T1000 (cell line): ENCODE data around the gene IGSF8.
"Not testable (repeated sequence)": the region's sequence is repeated elsewhere in the genome, so short reads cannot be mapped to it uniquely, and the experiment has no call there.

Experiments
- DNase-seq: peaks from one replicate; lab custom pipeline; 2025; ENCODE audit warnings: mixed read lengths; lab: John Stamatoyannopoulos, UW

IGSF8 gene

DNA sequence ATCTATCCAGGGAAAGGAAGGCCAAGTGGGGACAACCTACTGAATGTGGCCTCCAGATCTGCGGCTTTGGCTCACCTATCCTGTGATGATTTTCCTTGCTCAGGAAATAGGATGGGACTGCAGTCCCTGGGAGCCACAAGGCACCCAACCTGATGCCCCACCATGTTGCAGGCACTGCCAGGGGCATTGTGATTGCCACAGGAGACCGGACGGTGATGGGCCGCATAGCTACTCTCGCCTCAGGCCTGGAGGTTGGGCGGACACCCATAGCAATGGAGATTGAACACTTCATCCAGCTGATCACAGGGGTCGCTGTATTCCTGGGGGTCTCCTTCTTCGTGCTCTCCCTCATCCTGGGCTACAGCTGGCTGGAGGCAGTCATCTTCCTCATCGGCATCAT, 29.0 kb upstream of the IGSF8 start:
- no peak for DNase-seq

DNA sequence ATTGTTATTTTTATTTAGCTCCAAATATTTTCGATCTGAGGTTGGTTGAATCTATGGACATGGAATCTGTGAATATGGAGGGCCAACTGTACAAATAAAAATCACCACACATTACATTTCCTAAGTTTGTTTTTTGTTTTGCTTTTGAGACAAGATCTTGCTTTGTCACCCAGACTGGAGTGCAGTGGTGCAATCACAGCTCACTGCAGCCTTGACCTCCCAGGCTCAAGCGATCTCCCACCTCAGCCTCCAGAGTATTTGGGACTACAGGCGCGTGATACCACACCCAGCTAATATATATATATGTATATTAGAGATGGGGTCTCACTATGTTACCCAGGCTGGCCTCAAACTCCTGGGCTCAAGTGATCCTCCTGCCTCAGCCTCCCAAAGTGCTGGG, 27.9 kb upstream of the IGSF8 start:
- not testable (repeated sequence) for DNase-seq

DNA sequence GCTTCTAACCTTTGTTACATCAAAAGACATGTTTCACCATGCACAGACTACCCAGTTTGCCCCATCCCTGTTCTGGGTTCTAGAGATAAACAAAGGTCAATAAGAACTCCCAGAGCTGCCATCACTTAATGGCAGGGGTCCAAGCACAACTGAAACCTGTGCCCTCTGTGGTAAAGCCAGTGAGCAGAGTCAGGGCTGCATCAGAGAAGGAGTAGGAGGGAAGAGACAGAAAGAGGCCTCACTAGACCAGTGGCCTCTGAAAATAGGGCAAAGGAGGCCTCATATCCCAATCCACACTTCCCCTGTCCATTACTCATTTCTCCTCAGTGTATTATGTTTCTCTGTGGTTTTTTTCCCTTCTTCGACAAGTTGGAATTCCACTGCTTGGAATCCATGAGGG, 27.3 kb upstream of the IGSF8 start:
- DNase-seq, result no peak

DNA sequence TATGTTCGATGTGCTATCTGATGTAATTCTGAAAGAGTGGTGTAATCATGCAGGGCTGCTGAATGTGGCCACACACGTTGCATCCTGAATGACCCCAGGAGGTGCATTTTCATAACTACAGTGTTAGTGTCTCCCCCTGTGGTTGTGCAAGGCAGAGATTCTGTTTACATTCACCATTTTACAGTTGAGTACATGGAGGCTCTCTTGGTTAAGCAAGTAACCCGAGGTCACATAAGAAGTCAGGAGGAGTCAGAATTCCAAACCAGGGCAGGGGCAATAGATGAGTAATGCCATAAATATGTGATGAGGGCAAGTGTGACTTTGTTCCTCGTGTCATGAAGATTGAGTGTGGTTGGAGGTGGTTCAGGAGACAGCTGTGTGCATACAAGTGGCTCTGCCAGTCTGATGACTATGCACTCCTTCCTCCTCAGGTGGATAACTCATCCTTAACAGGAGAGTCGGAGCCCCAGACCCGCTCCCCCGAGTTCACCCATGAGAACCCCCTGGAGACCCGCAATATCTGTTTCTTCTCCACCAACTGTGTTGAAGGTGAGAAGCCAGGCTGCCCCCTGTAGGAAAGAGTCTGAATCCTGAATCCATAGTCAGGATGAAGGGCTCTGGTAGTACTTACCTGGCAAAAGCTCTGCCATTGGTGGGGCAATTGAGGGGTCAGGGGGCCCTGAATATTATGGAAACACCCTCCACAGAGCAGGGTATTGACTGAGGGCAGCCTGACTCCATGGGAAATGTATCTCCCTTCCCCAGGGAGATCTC, 26.5 kb upstream of the IGSF8 start:
- DNase-seq, result peak; percentile 69

DNA sequence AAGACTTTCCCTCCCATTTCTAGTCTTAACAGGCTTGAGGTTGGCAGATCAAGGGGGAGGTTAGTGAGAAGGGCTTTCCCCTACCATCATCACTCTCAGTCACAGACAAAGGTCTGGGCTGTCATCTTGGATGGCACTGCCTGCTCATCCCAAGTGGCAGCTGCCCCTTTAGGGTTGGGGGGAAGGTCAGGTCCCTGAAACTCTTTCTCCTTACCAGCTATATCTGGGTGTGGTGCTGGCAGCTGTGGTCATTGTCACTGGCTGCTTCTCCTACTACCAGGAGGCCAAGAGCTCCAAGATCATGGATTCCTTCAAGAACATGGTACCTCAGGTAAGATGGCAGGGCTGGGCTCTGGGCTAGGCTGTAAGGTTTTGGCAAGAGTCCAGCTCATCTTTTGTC, 25.3 kb upstream of the IGSF8 start:
- DNase-seq, result no peak

DNA sequence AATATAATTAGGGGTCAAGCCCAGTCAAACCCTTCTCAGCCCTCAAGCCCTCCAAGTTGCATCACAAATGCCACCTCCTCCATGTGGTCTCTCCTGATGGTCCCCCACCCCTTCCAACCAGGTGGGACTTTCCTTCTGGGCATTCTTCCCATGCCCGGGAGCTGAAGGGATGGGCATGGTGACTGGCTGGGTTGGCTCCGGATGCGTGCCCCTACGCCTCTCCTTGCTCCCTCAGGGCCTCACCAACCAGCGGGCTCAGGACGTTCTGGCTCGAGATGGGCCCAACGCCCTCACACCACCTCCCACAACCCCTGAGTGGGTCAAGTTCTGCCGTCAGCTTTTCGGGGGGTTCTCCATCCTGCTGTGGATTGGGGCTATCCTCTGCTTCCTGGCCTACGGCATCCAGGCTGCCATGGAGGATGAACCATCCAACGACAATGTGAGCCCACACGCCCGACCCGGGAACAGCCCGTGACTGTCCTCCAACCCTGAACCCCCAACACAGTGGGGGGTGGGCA, 24.6 kb upstream of the IGSF8 start:
- no peak for DNase-seq

DNA sequence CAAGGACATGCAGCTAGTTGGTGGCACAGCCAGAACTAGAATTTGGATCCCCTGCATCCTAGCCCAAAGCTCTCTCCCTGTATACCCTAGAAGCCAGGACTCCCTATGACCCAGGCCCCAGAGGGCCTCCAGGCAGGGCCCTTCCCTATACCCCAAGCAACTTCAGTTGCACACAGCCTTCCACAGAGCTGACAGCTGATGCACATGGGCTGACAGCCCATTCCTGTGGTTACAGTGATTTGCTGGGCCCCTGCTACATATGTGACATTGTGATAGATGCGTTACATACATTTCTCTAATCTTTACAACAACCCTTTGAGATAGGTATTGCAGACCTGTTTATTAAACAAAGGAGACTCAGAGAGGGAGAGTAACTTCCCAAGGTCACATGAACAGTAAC, 23.0 kb upstream of the IGSF8 start:
- DNase-seq, result no peak

DNA sequence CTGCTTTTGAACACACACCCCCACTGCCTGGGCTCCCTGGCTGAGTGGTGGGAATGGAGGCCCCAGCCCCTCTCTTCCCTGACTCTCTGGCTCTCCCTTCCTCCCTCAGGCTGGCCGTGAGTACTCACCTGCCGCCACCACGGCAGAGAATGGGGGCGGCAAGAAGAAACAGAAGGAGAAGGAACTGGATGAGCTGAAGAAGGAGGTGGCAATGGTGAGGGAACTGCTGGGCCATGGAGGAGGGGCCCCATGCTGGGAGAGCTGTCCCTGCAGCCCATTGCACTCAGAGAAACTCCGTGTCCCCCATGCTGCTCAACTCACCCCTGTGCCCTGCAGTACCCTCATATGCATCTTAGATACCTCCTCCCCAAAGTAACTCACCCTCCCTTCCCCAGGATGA, 22.4 kb upstream of the IGSF8 start:
- no peak for DNase-seq

DNA sequence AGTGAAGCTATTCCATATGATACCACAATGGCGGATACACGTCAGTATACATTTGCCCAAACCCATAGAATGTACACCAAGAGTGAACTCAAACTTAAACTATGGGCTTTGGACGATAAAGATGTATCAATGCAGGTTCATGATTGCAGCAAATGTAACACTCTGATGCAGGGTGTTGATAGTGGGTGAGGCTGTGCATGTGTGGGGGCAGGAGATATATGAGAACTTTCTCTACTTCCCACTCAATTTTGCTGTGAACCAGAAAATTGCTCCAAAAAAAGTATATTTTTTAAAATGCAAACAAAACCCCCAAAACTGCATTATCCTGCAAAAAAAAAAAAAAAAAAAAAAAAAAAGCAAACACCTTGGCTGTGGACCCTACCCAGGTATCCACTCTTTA, 20.5 kb upstream of the IGSF8 start:
- no peak for DNase-seq

DNA sequence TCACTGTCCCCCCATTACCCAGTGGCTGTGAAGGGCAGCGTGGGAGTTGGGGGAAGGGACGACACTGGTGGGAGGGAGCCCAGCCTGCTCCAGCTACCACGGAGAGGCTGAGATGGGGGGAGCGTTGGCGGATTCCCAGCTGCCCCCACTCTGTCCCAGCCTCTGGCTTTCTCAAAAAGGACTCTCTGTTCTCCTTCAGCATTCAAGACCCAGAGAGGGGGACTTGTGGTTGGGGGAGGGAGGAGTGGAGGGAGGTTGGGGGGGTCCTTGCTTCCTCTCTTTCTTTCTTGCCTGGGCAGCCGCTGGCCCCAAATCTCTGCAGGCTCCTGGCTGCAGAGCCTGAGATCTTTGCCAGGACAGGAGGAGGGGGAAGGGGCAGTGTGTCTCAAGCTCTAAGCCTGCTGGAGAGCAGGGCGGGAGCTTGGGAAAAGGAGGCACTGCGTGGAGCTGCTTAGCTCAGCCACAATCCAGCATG, 19.3 kb upstream of the IGSF8 start:
- no peak for DNase-seq

DNA sequence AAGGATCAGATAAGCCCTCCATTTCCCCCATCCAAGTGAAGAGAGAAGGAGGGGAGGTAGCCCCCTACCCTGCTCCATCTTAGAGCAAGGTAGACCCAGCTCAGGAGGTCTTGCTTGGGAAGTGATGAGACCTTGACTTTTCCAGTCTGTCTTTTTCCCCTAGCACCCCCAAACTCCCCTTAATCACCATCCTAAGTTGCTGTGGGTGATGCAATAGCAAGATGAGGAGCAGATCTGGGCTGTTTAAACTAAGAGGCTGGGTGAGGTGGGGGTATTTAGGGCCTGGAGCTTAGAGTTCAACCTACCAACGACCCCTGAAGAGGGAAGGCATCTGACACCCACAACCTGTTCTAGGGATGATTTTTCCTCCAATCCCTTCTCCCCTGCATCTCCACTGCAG, 18.9 kb upstream of the IGSF8 start:
- no peak for DNase-seq

DNA sequence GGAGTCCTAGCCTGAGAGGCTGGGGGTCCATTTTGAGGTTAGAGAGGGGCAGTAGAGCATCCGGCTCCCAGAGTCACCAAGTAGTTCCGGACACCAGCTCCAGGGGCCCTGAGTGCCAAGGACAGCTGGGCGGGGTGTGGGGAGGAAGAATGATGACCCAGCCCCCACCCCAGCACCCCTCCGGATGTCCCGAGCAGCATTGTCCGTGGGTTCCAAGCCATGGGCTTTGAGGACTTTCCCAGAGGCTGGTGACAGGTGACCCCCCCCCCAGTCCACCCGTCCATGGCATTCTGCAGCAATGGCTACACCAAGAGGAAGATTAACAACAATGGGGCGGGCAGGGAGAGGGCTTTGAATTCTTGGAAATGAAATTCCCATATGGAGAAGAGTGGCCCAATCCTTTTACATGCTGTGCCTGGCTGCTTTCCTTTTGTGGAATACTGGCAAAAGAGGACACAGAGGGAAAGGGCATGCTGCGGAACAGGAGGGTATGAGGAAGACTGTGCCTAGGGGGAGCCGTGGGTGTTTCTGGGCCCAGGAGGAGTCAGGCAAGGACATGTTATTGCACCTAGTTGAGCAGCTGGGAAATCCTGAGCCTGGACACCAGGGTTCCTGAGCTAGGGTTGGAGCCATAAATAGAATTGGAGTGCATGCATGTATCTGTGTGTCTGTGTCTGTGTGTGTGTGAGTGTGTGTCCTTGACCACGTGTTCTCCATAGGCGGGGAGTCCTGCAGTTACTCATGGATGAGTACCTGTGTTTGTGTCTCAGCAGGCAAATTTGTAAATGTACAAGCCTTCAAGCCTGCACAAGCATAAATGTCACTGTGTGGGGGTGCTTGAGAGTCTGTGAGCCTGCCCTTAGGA, 18.1 kb upstream of the IGSF8 start:
- no peak for DNase-seq

DNA sequence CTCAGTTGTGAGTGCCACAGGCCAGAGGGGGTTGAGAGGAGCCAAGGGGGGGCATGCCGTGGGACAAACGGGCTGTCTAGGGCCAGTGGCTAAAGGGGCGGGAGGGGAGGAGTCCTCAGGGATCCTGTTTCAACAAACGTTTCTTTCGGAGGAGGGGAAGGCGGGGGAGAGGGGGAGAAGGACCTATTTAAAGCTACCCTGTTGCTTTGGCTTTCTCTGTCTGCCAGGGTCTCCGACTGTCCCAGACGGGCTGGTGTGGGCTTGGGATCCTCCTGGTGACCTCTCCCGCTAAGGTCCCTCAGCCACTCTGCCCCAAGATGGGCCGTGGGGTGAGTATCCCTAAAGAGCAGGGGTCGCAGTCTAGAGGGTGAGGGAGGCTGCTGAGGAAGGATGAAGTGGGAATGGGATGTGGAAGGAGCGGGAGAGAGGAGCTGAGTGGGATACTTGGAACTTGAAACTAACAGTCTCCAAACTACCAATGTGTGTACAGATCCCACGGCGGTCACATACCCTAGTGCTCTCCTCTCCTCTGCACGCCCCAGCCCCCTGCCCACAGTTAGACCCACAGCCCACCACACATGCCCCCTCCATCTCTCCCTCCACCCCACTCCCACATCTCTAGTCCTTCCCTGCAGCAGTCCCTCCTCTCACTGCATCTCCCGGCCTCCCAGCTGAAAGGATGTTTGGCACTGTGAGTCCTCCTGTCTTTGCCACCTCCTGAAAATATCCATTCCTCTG, 17.3 kb upstream of the IGSF8 start, which contains the start of gene ATP1A2:
TSS of gene ATP1A2 (plus strand) at position 215 of the 738 bp plus-strand sequence. CDS start at position 318, 103 bp downstream.
- DNase-seq, result no peak

DNA sequence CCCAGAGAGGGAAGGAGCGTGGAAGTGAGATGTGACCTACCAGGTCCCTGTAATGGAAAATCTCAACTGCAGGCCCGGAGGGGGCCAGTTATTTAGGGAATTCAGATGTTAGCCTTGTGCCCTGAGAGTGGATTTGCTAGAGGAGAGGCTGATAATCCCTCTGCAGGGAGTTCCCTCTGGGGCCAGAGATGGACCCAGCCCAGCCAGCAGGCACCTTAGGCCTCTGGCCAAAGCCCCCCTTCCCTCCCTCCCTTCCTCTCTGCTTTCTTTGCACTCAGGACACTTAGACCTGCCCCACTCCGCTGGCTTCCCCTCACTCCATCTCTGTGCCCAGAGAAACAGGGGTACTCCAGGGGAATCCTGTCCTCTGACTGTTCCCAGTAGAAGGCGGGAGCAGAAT, 15.7 kb upstream of the IGSF8 start:
- no peak for DNase-seq

DNA sequence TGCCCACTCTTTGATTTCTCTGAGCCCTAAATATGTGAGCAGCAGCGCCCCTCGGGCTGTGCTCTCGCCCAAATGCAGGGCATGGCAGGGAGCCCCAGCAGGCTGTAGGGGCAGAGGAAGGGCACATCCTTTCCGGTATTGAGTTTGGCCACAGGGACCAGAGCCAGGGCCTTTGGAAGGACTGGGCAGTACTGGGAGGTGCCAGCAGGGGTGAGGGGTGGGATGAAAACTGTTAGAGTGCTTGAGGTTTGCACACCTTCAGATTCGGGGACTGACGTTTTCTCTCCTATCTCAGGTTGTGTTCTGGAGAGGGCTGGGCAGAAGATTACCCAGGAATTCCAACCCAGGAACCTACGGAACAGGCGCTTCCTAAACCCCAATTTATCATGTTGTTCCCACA, 15.0 kb upstream of the IGSF8 start:
- DNase-seq, result no peak

DNA sequence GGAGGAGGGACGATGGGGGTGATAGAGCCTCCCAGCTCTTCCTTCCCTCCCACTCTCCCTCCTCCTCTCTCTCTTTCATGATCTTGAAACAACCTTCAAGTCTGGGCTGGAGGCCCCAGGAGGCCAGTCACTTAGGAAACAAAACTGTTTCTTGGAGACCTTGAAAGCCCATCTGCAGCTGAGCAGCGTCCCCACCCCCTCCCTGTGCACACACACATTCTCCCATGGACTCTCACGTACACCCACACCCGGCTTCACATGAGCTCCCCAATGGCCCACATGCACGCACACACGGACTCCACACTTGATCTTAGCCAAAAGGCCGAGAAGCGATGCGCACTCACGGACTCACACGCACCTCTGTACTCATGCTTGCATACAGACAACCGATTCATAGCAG, 13.9 kb upstream of the IGSF8 start:
- no peak for DNase-seq

DNA sequence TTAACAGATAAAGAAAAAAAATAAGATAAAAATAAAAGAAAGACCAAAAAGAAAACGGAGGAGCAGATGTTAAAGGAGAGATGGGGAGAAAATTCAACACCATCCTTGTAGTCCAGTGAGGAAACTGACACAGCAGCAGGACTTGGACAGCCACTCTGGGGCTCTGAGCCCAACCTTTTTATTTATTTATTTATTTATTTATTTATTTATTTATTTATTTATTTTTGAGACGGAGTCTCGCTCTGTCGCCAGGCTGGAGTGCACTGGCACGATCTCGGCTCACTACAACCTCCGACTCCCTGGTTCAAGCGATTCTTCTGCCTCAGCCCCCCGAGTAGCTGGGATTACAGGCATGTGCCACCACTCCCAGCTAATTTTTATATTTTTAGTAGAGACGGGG, 13.0 kb upstream of the IGSF8 start:
- not testable (repeated sequence) for DNase-seq

DNA sequence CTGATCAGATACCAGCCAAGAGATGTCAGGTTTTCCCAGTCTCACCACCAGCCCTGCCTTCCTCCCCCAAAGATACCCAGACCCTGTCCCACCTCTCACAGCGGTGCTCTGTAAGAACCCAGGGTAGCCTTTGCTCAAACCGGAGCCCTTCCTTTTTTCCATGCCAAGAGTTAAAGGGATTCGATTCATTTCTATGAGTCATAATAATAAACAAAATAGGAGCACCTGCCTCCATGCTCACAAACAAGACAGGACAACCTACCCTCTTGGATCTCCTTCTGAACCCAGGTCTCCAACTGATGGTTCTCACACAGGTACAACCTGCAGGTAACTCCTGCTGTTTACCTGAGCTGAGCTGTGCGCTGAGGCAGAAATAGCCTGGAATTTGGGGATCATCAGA, 11.3 kb upstream of the IGSF8 start:
- no peak for DNase-seq

DNA sequence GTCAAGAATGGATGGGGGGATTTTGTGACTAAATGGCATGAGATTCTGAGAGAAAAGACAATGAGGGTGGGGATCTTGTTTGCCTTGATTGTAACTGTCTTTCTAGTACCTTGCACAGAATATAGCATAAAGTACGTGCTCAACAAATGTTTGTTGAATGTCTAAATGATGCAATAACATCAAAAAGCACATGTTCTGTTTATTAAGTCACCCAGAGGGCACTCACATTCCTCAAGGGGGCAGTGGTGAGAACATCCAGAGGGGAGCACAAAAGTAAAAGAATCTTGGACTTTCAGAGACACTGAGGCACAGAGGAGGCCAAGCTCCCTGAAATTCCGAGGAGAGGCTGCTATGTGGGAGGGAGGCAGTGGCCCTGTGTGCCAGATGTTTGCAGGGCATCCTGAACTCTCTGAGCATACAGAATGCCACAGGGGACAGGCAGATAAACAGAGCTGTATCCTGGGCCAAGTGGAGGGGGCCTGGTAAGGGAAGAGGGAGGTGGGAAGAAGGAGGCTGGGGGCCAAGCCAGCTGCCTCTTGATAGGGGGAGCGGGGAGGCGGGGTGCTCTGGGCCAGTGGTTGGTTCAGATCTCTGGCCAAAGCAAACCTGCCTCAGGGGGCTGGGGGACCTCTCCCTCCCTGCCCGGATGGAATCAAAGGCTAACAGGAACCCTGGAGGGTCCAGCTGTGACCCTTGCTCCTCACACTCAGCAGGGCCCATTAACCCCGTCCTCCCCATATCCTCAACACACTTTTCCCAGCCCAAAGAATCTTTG, 10.7 kb upstream of the IGSF8 start:
- no peak for DNase-seq

DNA sequence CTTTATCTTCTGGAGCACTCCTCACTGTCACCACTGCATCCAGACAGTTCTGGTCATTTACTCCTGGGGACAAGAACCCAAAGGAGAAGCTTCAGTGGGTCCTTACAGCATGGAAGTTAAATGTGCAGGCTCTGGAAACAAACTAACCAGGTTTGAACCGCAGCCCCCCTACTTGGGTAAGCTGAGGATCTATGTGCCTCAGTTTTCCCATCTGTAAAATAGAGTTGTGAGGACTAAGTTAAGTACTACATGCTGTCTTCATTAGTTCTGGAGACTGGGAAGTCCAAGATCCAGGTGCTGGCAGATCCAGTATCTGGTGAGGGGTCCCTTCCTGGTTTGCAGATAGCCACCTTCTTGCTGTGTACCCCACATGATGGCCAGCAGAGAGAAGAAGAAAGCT, 9.1 kb upstream of the IGSF8 start:
- no peak for DNase-seq

DNA sequence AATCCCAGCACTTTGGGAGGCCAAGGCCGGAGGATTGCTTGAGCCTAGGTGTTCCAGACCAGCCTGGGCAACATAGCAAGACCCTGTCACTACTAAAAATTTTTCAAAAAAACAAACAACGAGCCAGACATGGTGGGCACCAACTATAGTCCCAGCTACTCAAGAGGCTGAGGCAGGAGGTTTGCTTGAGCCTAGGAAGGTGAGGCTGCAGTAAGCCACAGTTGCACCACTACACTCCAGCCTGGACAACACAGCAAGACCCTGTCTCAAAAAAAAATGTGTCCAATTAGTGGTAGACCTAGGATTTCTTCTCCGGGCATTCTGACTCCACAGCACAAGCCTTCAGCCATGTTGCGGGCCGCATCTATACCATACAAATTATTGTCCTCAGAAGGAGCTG, 6.7 kb upstream of the IGSF8 start:
- DNase-seq, result no peak
